Measurements from ENCODE around the gene RNF157.

The RNF157 gene

DNA sequence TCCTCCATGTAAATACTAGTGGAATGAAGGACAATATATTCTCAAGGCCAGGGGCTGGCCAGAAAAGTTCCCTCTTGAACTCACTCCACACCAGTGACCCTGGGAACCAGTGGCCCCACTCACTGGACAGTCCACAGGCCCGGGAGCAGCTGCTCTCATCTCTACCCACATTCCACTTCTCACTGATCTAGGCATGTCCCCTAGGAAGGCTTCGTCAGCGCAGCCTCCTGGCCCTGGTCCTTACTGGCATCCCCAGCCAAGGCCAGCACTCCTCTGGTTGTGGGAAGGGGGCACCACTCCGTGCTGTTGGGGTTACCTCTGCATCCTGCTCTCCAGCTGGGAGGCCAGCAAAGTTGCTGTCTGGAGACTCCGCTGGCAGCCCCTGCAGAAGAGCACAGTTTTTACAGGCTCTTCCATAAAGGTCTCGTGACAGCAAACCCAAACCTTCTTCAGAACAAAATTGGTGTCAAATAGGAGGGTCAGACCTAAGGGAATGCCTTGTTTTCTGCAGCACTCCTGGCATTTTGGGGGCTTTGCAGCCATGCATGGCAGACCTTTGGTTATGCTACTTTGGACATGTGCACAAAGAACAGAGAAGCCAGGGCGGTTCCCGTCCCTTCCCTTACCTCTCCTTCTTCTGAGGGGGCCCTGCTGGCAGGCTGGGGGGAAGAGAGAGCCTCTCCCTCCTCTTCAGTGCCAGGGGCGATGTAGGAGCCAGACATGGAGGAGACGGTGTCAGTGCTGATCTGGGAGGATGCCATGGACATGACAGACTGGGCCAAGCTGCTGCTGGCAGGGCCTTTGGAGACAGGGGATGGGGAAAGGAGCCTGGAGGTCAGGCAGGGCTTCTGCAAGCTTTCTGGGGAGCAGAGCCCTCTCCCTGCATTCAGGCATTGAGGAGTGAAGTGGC, 85.1 kb downstream of the RNF157 start:
- no peak for DNase-seq

DNA sequence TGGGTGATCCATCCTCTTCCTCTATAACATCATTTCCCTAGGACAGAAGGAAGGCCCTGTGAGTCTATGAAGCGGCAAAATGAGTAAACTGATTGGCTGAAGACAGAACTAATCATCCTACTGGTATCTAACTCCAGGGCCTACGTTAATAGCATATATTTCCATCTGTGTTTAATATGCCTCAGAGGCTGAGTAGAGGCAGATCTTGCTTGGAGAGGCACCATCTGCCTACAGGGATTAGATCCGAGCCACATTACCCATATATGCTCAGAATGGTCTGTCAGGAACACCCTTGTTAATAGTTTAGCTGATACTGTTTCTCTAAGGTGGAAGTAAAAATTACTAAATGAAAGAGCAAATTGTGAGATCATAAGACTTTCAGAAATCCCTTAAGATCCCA, 86.0 kb downstream of the RNF157 start:
- no peak for DNase-seq

DNA sequence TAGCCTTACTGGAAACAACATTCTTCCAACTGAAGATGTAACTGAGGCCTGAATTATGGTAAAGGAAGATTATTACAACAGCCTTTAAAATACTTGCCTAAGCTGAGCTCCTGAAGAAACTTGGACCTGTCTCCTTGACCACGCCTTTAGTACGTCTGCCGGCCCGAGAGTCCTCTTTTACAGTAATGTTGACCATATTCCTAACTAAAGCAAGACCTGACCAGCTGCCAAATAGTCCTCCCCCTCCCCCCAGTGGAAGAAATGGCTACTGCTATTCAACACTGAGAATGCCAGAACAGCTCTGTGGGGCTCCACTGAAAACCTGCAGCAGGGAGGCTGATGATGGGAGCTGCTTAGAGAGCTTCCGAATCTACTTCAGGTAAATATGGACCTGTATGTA, 86.7 kb downstream of the RNF157 start:
- DNase-seq: no peak

DNA sequence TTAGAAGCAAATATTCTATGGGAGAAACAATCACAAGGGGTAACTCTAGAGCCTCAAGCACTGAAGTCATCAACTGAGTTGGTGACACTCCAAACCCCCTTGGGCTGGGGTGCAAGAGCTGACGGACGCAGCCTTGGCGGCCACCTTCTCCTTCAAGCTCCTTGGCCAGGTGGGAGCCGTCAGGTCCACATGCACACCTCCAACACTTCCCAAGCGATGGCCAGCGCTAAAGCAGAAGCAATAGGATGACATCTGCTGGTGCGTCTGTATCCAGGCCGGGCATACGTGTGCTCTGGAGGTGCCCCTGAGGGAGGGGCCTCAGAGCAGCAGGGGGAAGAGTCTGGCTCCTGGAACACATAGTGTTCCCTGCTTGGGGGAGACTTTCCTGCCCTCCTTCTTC, 87.1 kb downstream of the RNF157 start:
- DNase-seq: no peak

DNA sequence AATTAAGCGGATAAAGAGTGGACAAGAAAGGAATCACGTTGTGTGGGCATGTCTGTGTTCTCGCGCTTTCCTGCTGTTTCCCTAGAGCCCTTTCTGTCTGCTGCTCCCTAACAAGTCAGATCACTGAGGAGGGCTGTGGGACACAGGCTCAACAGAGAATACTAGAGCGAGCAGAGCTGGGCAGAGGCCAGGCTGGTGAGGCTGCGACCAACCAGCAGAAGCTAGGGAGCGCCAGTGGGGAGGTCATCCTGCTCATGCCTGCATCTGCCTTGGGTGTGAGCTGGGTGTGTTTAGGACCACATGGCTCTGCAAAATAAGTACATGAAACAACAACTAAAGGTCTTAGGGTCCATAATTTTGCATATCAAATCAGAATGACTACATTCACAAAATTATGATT, 87.7 kb downstream of the RNF157 start:
- no peak for DNase-seq

DNA sequence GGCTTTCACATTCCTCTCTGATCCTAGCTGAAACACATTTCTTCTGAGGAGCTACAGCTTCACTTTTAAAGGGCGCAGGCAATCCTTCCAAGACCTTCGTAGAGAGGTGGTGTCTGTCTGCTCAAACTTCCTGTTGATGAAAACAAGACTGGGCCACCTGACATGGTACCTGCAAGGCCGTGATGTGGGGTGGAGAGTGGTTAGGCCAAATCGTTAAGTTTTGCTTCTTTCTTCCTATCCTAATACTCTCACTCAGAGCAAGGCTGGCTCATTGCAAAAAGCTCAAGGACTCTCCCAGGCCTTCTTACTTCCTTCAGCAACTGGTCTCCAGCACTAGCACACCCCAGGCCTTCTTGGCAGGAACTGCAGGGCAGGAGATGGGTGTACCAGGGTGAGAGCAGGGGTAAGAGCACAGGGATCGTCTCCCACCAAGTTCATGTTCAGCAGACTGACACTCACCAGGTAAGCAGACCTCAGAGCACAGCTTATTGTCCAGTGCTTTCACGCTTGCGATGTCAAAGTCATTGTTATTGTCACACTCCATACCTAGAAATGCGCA, 88.3 kb downstream of the RNF157 start:
- DNase-seq: no peak

DNA sequence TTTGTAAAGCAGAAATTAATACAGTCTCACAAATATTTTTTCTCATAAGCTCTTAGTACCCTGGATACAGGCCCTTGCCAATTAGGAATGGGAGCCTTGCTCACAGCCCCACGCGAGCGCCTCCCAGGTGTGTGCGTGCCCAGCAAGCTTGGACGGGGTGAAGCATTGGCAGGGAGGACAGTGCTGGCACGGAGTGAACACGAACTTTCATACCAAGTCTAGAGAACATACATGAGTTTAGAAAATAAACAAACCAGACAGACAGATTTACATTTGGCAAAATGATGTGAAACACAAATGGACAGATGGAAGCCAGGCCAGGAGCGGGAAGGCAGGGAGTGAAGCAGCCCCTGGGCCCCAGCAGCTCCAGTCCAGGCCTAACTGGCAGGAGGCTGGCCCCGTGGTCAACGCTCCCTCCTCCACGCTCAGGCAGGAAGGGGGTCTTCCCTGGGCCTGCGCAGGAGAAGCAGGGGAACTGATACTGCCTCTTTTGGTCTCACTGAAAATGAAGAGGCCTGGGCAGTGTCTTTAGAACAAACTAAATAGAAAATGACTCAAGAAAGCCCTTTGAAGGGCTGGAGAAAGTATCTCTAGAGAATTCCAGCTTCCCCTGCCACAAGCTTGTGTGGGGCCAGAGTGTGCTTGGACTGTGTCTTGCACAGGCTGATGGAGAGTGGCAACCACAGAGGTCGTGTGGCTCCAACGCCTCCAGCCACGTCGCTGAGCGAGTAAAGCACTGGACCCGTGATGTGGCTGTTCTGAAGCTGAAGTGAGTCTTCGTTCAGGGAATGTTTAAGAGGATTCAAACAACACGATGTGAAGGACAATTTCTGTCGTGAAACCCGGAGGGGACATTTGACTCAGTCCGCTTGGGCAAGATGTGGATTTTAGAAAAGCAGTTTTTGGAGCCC, 89.3 kb downstream of the RNF157 start:
- DNase-seq: no peak

DNA sequence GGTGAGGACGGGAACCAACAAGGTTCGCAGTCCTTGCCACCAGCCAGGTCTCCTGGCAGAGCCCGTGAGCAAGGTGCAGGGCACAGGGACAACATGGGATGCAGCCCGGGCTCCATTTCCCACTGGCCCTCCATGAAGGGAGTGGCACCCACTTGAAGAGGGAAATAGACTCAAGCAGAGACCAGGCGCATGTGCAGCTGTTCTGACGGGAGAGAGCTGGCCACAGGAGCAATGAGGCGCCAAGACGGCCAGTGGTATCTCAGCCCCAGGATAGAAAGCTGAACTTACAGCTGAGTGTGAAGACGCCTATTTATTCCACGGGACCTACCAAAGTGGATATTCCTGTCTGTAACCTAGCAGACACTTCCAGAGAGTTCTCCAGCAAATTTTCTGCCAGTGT, 91.1 kb downstream of the RNF157 start:
- no peak for DNase-seq

DNA sequence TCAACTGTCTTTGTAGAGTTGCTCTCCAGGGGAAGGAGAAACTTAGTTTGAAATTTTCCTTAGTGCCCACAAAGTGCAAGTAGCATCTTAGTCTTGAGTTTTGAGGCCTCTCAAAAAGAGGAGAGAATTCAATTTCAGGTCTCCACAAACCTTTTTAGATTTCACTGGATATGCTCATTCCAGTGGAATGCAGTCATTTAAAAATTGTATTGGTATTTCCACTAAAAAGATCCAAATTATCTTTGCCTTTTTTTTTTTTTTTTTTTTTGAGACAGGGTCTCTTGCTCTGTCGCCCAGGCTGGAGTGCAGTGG, 92.3 kb downstream of the RNF157 start:
- DNase-seq: no peak

DNA sequence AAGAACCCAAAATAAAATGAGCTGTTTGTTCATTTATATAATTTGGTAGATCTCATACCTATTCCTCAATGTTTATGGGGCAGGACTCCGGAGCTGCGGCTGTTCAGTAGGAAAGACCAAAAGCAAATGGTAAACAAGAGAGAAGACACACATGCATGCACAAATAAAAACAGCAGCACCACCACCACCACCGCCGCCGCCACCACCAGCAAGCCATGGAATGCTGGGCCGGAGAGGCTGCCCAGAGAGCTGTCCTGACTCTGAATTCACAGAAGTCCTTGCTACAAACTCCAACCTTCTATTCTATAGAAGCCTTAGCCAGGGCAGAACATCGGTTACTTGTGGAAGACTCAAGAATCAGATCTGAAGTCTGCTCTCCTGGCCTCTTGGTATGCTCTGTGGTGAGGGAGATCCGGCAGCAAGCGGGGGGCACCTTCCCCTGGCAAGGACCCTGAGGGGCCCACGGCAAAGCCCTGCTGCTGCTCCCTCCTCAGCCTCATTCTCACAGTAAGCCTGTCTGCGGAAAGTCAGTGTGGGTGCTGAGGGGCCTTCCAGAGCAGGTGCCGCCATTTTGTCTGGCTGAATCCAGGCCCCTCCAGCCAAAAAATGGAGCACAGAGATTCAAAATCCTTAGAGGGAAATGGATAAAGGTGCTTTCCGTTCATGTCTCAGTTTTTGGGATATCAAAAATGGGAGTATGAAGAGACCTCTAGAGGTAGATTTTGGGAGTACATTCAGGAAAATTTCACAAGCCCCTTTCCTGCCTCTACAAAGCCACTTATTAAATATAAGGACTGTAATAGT, 92.9 kb downstream of the RNF157 start:
- DNase-seq: no peak

DNA sequence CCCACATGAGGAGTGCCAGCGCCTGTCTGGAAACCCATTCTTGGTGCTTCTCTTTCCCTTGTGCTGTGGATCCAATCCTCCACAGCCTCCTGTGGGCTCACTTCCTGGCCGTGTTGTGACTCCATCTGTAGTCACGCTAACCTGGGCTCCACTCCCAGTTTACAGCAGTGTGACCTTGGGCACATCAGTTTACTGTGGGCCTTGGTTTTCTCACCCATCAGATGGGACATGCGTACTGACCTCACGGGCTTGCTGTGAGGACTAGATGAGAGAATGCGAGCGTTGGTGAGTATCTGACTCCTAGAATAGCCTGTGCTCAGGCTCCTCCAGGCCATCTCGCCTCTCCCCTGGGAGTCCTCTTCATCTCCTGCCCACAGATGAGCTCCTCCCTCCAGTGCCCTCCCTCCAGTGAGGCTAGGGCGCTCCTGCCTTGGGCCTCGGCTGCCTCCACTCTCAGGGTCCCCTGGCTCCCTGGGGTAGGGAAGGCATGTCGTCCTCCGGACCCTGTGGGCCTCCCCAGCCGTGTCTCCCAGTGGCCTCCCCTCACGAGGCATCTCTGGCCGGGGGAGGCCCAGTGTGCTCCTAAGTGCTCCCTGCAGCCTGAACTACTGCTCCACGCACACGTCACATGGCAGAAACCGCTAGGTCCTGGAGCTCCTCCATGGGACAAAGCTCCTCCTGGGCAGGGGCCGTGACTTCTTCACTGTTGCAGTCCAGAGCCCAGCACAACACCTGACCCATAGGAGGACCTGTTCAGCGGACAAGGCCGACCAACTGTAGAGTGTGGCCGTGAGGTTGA, 94.0 kb downstream of the RNF157 start:
- DNase-seq: no peak

DNA sequence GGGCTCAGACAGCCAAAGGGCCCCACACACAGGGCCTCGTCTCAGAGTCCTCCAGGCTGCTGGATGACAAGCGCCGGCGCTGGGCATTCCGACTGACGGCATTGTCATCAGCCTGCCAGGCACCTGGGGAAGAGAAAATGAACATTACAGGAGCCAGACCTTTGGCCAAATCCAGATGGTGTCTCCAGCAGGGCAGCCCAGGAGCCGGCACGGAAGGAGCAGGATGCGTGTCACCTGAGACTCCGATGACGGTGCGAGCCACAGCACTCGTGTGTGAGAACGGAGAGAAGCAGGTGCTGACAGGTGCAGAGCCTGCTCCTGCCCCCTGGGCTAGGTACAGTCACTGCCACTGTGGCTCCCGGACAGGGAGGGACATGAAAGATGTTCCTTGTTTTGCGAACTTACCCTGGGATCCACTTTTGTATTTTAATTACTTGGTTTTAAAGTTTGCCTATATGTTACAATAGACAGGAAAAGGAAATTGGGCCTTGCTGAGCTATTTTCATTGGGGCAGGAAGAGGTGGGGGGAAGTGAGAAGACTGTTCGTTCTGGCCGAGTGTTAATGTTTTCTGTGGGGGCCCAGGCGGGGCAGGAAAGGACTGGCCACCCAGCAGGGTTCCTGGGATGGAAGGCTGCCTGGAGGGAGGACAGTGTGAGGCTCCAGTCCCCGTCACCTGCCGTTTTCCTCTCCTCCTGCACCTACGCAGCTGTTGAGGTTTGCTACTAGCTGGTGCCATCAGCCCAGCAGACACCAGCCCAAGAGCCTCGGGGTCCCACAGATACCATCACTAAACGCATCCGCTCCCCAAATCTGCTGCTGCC, 94.9 kb downstream of the RNF157 start:
- DNase-seq: peak; percentile 48

DNA sequence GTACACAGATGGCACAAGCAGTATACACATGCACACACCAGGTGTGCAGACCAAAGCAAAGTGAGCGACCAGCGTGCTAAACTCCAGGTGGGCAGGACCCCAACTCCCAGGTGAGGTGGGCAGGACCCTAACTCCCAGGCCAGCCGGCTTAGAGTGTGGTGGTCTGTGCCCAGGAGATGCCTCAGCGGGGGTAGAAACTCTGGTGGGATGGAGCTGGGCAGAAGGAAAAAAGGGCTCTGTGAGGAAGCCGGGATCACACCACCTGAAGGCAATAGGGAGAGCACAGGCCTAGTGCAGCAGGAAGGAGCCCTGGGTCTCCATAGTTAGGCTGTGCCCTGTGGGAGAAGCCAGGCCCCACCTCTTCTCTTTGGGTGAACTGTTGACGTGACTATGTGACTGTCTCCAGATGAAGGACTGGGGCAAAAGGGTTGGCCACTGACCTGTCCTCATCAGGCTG, 97.7 kb downstream of the RNF157 start:
- no peak for DNase-seq

DNA sequence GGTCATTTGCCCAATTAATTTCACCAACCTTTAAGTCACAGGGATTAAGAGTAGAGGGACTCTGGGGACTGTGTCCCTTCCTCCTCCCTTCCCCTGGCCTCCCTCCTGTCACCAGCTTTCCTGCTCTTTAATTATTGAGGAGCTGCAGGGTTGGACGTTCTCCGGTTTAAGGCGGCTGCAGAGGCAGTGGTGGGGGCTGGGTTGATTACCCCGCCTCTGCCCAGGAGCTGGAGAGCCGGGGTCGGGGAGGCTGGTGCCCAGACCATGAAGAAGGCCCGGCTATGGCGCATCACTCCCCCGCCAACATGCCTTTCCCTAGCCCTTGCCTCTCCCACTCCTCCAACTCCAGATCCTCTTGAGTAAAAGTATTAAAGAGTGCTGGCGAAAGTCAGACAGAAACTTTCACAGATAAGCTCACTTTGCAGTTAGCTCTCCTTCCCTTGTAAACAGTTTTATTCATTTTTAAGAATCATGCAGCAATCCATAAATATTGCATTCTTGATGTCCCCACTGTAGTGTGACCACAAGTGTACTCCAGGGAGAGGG, 98.2 kb downstream of the RNF157 start:
- no peak for DNase-seq

DNA sequence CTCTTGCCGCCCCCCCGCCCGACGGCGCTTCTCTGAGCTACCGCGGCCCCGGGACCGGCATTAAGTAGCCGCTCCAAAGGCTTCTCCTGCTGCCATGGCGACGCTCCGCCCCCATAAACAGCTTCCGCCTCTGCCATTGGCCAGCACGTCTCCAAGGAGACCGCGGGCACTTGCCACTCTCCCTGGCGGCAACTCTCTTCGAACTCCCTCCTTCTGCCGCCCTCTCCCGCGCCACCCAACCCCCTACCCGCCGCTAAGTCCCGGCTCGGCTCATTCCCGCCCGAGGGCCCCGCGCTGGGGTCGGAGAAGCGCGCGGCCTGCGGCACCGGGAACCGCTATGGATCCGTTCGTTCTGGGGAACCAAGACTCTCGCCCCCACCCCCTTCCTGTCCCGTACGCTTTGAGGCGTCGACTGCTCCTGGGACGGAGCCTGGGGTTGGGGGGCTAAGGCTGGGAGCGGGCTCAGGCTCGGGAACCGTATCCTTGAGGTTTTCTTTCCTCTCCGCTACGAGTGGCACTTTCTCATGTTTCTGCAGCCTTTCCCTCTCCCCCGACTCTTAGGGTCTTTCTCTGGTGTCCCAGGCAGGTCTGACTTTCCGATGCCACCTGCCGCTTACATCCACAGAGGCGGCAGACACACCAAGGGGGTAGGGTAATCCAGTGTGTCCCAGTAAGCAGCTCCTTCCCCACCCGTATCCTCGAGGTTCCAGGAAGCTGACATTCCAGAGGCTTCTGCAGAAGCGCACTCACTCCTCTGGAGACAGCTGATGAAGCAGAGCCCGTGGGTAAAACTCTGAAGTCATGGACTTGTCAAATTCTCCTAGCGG, 98.9 kb downstream of the RNF157 start, which contains the start of gene FOXJ1:
Gene FOXJ1, minus strand, starts transcription at position 34 of the 827 bp plus-strand sequence. CDS start 850 bp downstream, outside the sequence.
- DNase-seq: peak; percentile 87

DNA sequence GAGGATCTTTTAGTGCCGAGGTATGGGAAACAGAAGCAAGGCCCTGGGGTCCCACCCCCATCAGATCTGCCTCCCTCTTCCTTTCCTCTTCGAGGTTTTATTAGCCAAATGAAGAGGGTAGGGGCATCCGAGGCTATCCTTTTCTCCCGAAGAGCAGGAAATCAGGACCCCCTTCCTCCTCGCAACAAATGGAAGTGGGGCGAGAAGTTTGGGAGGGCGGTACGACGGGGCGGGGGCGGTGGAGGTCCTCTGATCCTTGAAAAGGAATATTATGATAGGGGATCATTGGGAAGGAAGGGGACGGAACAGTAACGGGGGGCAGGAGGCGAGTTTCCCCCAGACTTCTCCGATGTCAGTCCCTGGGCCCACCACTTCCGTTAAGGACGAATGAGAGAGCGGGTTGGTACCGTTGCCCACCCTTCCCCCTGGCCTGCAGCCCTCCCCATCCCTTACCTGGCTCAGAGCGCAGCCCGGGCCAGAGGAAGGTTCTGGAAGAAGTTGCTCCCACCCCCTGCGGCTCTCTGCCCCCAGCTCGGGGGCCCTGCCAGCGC, 99.6 kb downstream of the RNF157 start:
- no peak for DNase-seq

DNA sequence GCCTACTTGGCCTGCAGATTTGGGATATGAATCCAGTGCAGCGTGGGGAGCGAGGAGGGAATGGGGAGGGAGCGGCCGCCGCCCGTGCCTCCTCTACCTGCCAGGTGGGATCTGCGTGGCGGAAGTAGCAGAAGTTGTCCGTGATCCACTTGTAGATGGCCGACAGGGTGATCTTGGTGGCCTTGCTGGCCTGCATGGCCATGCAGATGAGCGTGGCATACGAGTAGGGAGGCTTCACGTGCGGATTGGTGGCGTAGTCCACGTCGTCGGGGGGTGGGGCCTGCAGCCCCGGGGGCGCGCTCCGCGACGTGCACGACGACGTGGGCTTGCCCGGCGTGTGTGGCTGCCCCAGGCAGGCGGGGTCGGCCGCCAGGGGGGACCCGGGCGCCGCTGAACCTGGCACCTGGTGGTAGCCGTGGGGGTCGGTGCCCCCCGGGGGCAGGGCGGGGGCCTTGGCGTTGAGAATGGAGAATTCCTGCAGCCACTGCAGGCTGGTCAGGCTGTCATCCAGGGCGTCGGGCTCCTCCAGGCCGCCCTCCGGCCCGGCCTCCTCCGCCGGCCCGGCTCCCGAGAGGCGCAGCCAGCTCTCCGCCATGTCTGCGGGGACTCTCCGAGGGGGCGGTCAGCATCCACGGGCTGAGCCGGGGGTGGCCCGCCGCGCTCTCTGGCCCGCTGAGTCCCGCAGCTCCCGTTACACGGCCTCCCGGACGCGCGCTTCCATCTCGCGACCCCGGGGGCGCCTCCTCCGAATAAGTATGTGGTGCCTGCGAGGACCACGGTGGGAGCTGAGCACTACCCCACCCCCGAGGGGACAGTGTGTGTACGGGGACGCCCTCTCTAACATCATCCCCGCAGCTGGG, 100.3 kb downstream of the RNF157 start:
- DNase-seq: peak; percentile 59
